Activated CD8-positive, alpha-beta memory T cell treated with anti-CD3 and anti-CD28 coated beads for 1 hour (primary cell): Measurements from ENCODE around the gene INO80B.
"Not testable (repeated sequence)": the region's sequence is repeated elsewhere in the genome, so short reads cannot be mapped to it uniquely, and the experiment has no call there.

Experiments
- DNase-seq, 2 donors: peaks; one replicate each; pipeline ENCODE4 v3.0.0-alpha.2; 2020; ENCODE audit warnings: low read depth in 1 of 2; ENCODE audit errors: extremely low read depth in 1 of 2

The INO80B gene

DNA sequence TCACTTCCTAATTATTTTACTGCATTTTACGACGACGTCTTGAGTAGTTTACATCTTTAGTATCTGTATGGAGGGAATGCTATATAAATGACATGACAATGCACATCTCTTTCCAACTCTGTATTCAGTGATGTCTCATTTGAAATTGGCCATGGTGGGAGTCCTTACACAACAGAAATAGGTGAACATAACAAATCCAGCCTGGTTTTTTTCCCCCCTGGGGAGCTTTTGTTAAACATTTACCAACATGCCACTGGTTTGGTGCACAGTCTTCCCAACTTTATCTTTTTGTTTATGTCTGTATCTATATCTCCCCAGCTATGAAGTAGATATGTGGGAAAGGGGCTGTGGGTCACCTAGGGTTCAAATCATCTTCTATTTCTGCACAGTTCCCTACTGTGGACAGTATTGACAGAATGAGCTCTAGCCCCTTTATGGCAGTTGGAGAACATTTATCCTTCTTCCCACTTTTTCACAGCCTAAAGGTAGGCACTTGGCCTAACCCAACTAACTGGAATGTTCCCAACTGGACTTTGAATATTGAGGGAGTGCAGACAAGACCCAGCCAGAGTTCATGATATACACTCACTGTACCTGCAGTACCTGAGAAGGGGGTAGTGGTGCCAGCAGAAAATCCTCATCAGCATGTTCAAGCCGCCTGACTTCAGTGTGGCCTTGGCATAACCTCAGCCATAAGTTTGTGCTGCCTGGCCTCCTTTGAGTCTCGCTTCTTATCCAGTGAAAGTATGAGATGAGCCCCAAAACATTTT lies 7.5 kb upstream of the INO80B start:
- DNase-seq: no peak

DNA sequence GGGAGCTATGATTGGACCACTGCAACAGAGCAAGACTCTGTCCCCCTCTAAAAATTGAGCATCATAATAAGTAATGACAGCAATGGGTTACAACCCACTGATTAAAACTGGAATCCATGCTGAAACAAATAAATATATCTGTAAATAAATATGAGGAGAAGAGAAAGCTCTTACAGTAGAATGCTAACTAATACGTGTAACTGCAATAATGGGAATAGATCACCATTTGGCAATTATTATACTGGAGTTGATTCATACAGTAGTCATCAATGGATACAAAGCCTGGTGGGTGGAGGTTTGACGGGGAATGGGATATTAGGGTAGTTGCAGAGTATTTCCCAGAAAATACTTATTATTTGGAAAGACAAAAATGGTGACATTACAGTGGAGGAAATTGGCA lies 6.1 kb upstream of the INO80B start:
- DNase-seq: no peak

- DNase-seq: no peak
Observed at GRCh38 chr2:74450570-74451190, 4.2 kb upstream of the INO80B start.

DNA sequence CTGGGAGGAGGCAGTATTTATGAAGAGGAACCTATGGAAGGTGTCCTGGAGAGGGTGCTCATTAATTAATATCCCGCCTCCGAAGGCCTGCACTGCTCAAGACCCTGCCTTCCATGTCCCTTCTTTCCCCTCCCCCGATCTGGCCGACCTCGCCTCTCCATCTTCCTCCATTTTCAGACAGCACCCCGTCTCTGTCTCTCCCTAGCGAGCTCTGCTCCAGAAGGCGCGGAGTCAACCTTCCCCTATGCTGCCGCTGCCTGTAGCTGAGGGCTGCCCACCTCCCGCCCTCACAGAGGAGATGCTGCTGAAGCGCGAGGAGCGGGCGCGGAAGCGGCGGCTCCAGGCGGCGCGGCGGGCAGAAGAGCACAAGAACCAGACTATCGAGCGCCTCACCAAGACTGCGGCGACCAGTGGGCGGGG lies 2.3 kb downstream of the INO80B start:
- DNase-seq: no peak

DNA sequence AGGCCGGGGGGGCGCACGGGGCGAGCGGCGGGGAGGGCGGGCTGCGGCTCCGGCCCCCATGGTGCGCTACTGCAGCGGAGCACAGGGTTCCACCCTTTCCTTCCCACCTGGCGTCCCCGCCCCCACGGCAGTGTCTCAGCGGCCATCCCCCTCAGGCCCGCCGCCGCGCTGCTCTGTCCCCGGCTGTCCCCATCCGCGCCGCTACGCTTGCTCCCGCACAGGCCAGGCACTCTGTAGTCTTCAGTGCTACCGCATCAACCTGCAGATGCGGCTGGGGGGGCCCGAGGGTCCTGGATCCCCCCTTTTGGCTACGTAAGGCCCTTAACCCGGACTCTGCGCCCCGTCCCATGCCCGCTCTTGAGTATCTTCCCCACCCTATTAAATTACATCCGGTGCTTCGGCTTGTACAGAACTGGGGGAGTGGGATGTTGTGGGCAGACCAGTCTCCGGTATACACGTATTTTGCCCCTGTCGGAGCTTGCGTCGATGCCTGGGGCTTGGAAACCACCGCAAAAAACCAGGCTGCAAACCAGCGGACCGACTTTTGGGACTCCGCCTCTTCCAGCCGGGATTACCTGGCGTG lies 2.8 kb downstream of the INO80B start:
- peak; percentile 58 to 73 for DNase-seq

DNA sequence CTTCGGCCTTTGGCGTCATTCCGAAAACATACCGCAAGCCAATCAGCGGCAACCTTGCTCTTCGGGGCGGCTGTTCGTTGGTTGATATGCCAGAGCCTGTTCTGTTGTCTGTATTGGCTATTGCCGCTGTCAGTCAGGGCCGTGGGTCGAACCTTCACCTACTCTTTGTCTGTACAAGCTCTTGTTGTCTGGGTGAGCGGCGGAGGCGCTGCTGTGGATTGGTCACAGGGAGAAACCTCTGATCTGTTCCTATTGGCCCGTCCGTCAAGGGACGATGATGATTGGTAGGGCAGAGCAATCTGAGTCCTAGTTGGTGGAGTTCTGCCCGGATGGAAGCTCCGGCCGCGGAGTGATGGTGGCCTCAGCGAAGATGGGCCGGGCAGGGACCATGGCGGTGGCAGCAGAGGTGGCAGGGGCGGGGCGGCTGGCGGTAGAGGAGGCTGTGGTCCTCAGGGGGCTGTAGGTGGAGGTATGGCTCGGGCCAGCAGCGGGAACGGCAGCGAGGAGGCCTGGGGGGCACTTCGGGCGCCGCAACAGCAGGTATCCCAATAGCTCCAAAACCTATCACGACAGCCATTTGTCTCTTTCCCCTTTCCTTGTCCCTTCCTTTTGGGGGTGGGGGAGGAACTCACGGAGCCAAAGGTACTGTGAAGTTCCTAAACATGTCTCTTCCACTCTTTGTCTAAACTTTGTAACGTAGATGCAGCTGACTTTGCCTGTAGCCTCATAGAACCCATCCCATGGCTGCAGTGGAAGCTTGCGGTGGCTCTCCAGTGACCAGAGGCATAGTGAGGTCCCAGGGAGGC lies 3.4 kb downstream of the INO80B start, which contains the start of gene WBP1:
Gene WBP1, plus strand, starts transcription at position 307 of the 806 bp plus-strand sequence. Its CDS starts 165 bp downstream, at position 472.
- DNase-seq: peak; percentile 94 to 99

DNA sequence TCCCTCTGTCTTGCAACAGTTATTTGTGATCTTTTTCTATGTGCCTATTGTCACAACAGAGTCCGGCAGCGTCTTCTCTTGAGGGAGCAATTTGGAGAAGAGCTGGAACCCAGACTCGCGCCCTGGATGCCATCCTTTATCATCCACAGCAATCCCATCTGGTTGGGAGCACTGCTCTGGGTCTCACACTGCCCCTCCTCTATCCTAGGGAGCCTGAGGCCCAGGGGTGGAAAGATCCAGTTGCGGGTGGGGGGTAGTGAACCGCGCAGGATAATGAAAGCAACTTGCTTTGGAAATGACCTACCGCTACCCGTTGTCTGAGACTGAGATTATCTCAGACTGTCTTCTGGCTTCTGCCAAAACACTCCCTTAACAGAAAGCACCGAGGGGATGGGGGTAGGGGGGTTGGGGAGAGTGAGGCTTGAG lies 4.1 kb downstream of the INO80B start:
- no peak for DNase-seq

DNA sequence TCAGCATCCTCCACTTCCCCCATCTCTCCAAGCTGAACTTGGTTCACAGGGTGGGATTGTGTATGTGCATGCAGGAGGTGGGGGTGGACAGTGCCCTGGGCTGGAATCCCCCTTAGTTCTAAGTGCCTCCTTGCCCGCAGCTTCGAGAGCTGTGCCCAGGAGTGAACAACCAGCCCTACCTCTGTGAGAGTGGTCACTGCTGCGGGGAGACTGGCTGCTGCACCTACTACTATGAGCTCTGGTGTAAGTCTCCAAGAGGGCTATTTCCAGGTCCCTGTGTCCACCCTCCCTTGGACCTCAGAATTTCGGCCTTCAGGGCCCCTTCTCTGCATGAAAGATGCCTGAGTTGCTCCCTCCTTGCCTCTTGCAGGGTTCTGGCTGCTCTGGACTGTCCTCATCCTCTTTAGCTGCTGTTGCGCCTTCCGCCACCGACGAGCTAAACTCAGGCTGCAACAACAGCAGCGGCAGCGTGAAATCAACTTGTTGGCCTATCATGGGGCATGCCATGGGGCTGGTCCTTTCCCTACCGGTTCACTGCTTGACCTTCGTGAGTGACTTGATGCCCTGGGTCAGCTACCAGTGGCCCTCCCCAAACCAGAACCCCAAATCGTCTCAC lies 4.7 kb downstream of the INO80B start:
- not testable (repeated sequence) for DNase-seq

DNA sequence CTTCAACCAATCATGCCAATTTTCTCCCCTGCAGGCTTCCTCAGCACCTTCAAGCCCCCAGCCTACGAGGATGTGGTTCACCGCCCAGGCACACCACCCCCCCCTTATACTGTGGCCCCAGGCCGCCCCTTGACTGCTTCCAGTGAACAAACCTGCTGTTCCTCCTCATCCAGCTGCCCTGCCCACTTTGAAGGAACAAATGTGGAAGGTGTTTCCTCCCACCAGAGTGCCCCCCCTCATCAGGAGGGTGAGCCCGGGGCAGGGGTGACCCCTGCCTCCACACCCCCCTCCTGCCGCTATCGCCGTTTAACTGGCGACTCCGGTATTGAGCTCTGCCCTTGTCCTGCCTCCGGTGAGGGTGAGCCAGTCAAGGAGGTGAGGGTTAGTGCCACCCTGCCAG lies 5.3 kb downstream of the INO80B start:
- not testable (repeated sequence) for DNase-seq

DNA sequence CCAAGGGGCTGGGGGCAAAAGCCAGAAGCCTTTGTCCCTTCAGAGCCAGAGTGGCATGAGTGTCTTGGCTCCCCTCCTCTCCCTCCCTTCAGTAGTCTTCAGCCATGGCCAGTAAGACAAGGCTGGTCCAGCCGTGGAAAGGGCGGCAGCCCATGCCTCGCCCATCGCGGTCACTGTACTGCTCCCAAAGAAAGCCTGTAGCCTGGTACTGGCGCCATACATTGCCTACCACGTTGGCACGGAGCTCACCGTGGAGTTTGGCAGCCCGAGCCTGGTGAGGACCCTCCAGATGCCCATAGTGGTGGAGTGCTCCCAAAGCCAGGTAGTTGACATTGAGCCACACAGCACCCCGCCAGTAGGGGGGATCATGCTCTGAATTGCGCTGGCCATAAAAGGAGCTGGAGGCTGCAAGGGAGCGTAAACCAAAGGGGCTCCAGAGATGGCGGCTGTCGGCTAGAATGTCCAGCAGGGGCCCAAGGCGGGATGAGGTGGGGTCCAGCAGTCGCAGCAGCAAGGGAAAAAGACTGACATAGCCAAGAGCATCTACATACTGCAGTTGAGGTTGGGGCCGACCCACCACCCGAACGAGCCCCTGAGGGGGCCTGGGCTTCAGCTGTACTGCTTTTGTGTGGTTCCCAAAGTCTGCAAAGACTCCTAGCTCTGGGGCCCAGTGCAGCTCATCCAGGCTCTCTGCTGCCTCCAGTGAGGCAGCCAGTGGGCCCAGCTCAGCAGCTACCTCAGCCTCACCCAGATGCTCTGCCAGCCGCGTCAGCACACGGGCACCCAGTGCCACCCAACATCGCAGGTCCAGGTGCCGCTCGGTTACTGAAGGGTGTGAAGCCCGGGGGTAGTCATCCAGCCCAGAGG lies 6.5 kb downstream of the INO80B start:
- no peak for DNase-seq

GRCh38 chr2:74462054-74462785 lies 7.3 kb downstream of the INO80B start:
- DNase-seq: no peak

DNA sequence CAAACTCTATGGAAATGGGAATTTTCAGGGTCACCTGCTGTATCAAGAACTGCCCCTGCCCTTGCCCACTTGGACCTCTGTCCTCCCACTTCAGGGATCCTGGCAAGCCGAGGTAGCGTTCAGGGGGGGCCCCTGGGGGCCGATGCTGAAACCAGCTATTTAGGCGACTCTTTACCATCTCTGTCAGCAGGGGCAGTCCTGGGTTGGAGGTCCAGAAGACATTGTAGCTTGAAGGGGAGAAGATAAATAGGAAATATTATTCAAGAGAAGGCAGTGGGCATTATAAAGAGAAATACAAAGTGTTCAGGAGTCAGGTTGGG lies 7.9 kb downstream of the INO80B start:
- no peak for DNase-seq

DNA sequence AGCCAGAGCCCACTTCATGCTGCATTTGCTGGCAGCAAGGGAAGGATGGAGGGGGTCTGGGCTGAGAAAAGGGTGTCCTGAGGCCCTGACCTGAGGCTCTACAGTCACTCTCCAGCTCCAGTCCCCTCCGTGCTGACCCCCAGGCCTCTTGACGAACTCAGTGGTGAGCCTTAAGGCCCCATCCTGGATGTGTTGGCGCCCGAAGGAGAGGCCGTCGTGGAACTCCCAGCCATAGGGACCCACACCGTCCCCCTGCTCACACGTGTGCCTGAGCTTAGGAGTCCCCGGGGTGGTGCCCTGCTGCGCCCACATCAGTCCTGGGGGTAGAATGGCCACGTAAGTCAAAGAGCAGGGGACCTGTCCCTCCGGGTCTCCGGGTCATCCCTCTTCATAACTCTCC lies 9.5 kb downstream of the INO80B start:
- no peak for DNase-seq

GRCh38 chr2:74470742-74471141 lies 15.9 kb downstream of the INO80B start:
- not testable (repeated sequence) for DNase-seq

DNA sequence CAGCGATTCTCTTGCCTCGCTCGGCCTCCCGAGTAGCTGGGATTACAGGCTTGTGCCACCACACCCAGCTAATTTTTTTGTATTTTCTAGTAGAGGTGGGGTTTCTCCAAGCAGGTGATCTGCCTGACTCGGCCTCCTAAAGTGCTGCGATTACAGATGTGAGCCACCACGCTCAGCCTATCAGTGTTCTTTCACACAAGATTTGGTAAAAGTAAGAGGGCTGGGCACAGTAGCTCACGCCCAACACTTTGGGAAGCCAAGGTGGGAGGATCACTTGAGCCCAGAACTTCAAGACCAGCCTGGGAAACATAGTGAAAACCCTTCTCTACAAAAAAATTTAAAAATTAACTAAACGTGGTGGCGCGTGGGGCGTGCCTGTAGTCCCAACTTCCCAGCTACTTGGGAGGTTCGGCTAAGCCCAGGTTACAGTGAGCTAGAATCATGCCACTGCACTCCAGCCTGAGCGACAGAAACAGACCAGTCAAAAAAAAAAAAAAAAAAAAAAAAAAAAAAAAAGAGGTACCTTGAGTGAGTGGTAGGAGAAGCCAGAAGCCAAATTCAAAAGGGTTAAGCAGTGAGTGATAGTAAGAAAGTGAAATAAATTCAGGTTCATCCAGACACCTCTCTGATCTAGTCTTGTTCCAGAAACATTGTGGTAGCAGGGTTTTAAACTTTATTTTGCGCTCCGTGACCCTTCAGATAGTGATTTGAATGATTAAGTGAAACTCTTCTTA lies 16.6 kb downstream of the INO80B start:
- no peak for DNase-seq

- peak; percentile 94 to 97 for DNase-seq
Observed at GRCh38 chr2:74472086-74472944, 17.4 kb downstream of the INO80B start, which contains the start of gene MRPL53. Gene MRPL53 (minus strand): TSS chr2:74472680. CDS start chr2:74472660, 20 bp downstream.

DNA sequence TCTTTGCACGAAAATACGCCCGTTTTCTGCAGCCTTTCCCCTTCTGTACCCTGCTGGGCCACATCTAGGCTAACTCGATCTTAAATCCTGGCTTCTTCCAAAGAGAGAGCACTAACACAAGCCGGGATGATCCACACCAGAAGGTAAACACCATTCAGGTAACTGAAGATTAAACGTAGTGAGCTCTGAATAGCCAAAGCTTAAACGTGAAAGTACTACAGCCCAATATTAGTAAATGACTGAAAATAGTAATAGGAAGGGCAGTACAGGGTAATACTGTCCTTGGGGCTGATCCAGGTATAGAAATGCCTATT lies 18.0 kb downstream of the INO80B start:
- DNase-seq: no peak

GRCh38 chr2:74474481-74474880 lies 19.6 kb downstream of the INO80B start:
- DNase-seq: no peak
